GM18526 (cell line): ENCODE data around the gene HCST.

ENCODE experiments used
- POLR2A ChIP-seq: IDR thresholded peaks from 3 replicates; pipeline ENCODE4 v1.6.1; 2011; ENCODE audit not compliant: insufficient read length; ENCODE audit errors: extremely low read depth

The HCST gene

GRCh38 chr19:35940078-35940775 is 37.9 kb downstream of the HCST start:
- no peak for TF ChIP-seq POLR2A

- no peak for TF ChIP-seq POLR2A
These were observed 38.5 kb downstream of the HCST start for GRCh38 chr19:35940839-35941238.

- TF ChIP-seq POLR2A, result no peak
These were observed 39.9 kb downstream of the HCST start for GRCh38 chr19:35942235-35942634.

- TF ChIP-seq POLR2A, result no peak
These were observed 41.3 kb downstream of the HCST start for GRCh38 chr19:35943321-35944301.

GRCh38 chr19:35944556-35944955 is 42.2 kb downstream of the HCST start:
- no peak for TF ChIP-seq POLR2A

GRCh38 chr19:35945121-35945790 is 42.9 kb downstream of the HCST start:
- TF ChIP-seq POLR2A, result no peak

- no peak for TF ChIP-seq POLR2A
These were observed 43.9 kb downstream of the HCST start for GRCh38 chr19:35946203-35946602.

GRCh38 chr19:35949131-35949530 is 46.8 kb downstream of the HCST start:
- TF ChIP-seq POLR2A, result no peak
